ENCODE results near the gene PTPRM. TPM values are rescaled to one million over a fixed set of nuclear protein-coding genes. Genes with fewer than 3 reads are reported as not detected.
A peak's percentile ranks its signal among the peaks of the same experiment; 100 is the strongest.

The PTPRM gene
- total RNA-seq, 1 experiment from 2014 or later: 100.0 TPM

GRCh38 chr18:7946734-7947377, 379.7 kb downstream of the PTPRM start:
- H3K9me3 Mint-ChIP-seq (ENCODE audit: unreplicated experiment): no peaks in the 10 kb centered on the region
- H3K27me3 Mint-ChIP-seq (ENCODE audit: insufficient read depth, unreplicated experiment): no peaks in the 10 kb centered on the region
- no peaks in the 10 kb centered on the region; the same call in 1 of the 2 replicates for H3K36me3 ChIP-seq (ENCODE audit: control insufficient read depth, insufficient read depth, low read length)
- no peaks in the 10 kb centered on the region for H3K9me3 ChIP-seq
- peaks cover 15% of the 10 kb centered on the region for H3K4me1 ChIP-seq
- ChIA-PET CTCF (no interaction called here), POLR2A (no interaction called here)
- intact Hi-C loops (cut with micrococcal nuclease; ENCODE audit: unreplicated experiment): no loop called here
- BruUV-seq (replicated peaks): no TSS peak
- H3K4me3 ChIP-seq (ENCODE audit: low read depth, low read length): no peak overlapping the region
- DNase-seq: peak in 1 of 2 experiments; percentile 10
- TF ChIP-seq CTCF (IDR thresholded peaks at IDR 0.05; ENCODE audit: insufficient read depth in 1 of 2, low read depth in 1 of 2, low read length in 1 of 2, severe bottlenecking in 1 of 2, unreplicated experiment in 1 of 2): no peak
- peaks cover 18% of the 10 kb centered on the region for H3K4me1 Mint-ChIP-seq (ENCODE audit: low read depth, unreplicated experiment)
- H3K4me3 Mint-ChIP-seq (ENCODE audit: unreplicated experiment): no peak overlapping the region
- no peak overlapping the region for H3K27ac Mint-ChIP-seq (ENCODE audit: unreplicated experiment)
- H3K27me3 ChIP-seq (replicated peaks; ENCODE audit: control insufficient read depth, insufficient read depth, low read length): no peaks in the 10 kb centered on the region
- H3K36me3 Mint-ChIP-seq (ENCODE audit: insufficient read depth, unreplicated experiment): peaks cover 29% of the 10 kb centered on the region

GRCh38 chr18:7950380-7951136, 383.4 kb downstream of the PTPRM start:
- Histone ChIP-seq H3K27me3 (replicated peaks; ENCODE audit: control insufficient read depth, insufficient read depth, low read length) (no peaks in the 10 kb centered on the region), H3K9me3 (no peaks in the 10 kb centered on the region), H3K4me3 (ENCODE audit: low read depth, low read length) (no peak overlapping the region), H3K36me3 (ENCODE audit: control insufficient read depth, insufficient read depth, low read length) (no peaks in the 10 kb centered on the region; the same call in 1 of the 2 replicates), H3K4me1 (peaks cover 14% of the 10 kb centered on the region)
- TF ChIP-seq CTCF (IDR thresholded peaks at IDR 0.05; ENCODE audit: insufficient read depth in 1 of 2, low read depth in 1 of 2, low read length in 1 of 2, severe bottlenecking in 1 of 2, unreplicated experiment in 1 of 2): no peak
- no TSS peak for BruUV-seq (replicated peaks)
- Mint-ChIP-seq H3K27ac (ENCODE audit: unreplicated experiment) (no peak overlapping the region), H3K27me3 (ENCODE audit: insufficient read depth, unreplicated experiment) (no peaks in the 10 kb centered on the region), H3K36me3 (ENCODE audit: insufficient read depth, unreplicated experiment) (peaks cover 32% of the 10 kb centered on the region), H3K4me3 (ENCODE audit: unreplicated experiment) (no peak overlapping the region), H3K9me3 (ENCODE audit: unreplicated experiment) (no peaks in the 10 kb centered on the region), H3K4me1 (ENCODE audit: low read depth, unreplicated experiment) (peaks cover 5% of the 10 kb centered on the region)
- intact Hi-C loops (cut with micrococcal nuclease; ENCODE audit: unreplicated experiment): no loop called here
- ChIA-PET POLR2A (no interaction called here), CTCF (no interaction called here)
- DNase-seq: peak in 1 of 2 experiments; percentile 9

GRCh38 chr18:7953095-7953958, 386.2 kb downstream of the PTPRM start:
- intact Hi-C loops (cut with micrococcal nuclease; ENCODE audit: unreplicated experiment): no loop called here
- H3K4me3 ChIP-seq (ENCODE audit: low read depth, low read length): no peak overlapping the region
- H3K9me3 Mint-ChIP-seq (ENCODE audit: unreplicated experiment): no peaks in the 10 kb centered on the region
- BruUV-seq (replicated peaks): no TSS peak
- ChIA-PET CTCF (no interaction called here), POLR2A (no interaction called here)
- H3K36me3 Mint-ChIP-seq (ENCODE audit: insufficient read depth, unreplicated experiment): peaks cover 42% of the 10 kb centered on the region
- H3K27me3 Mint-ChIP-seq (ENCODE audit: insufficient read depth, unreplicated experiment): no peaks in the 10 kb centered on the region
- TF ChIP-seq CTCF (IDR thresholded peaks at IDR 0.05; ENCODE audit: insufficient read depth in 1 of 2, low read depth in 1 of 2, low read length in 1 of 2, severe bottlenecking in 1 of 2, unreplicated experiment in 1 of 2): no peak
- H3K4me1 Mint-ChIP-seq (ENCODE audit: low read depth, unreplicated experiment): peaks cover 12% of the 10 kb centered on the region
- H3K27me3 ChIP-seq (replicated peaks; ENCODE audit: control insufficient read depth, insufficient read depth, low read length): no peaks in the 10 kb centered on the region
- H3K36me3 ChIP-seq (ENCODE audit: control insufficient read depth, insufficient read depth, low read length): no peaks in the 10 kb centered on the region
- H3K4me3 Mint-ChIP-seq (ENCODE audit: unreplicated experiment): no peak overlapping the region
- no peaks in the 10 kb centered on the region for H3K9me3 ChIP-seq
- DNase-seq: no peak
- no peaks in the 10 kb centered on the region for H3K4me1 ChIP-seq
- H3K27ac Mint-ChIP-seq (ENCODE audit: unreplicated experiment): no peak overlapping the region

Data from Caco-2 (cell line).